Measurements from ENCODE around the gene COL6A1. TPM values are rescaled to one million over a fixed set of nuclear protein-coding genes. Genes with fewer than 3 reads are reported as not detected.

COL6A1 gene
- polyA plus RNA-seq, 2 of the 4 experiments (the other 2 are of a cell fraction), result 3.9 to 18.3 TPM

DNA sequence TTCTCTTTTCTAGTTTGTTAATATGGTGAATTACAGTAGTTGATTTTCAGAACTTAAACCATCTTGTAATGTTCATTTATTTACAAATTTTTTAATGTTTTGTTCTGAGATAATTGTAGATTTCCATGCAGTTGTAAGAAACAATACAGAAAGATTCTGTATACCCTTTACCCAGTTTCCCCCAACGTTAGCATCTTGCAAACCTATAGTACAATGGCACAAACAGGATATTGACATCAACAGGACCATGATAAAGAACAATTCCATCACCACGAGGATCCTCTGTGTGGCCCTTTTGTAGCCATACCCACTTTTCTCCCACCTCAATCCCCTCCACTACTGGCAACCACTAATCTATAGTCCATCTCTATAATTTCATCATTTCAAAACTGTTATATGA is 33.3 kb downstream of the COL6A1 start:
- DNase-seq (ENCODE audit: low read depth in 1 of 2, low spot score in 1 of 2) (no peak), FAIRE-seq (no peak), ATAC-seq (no peak)
- TF ChIP-seq MYC (IDR thresholded peaks at IDR 0.05; ENCODE audit: borderline replicate concordance, low read length) (no peak), NFE2L2 (conservative IDR thresholded peaks at IDR 0.05; ENCODE audit: low read length) (no peak), NR3C1 (IDR thresholded peaks at IDR 0.05) (no peak), KDM1A (IDR thresholded peaks at IDR 0.05; ENCODE audit: low read depth) (no peak), POLR2A (IDR thresholded peaks at IDR 0.05; ENCODE audit: low read length) (no peak), HOXB5 (CRISPR knock-in tag; IDR thresholded peaks at IDR 0.05) (no peak), ZNF302 (CRISPR knock-in tag; IDR thresholded peaks at IDR 0.05) (no peak)
- TF ChIP-seq, protein P1, sequence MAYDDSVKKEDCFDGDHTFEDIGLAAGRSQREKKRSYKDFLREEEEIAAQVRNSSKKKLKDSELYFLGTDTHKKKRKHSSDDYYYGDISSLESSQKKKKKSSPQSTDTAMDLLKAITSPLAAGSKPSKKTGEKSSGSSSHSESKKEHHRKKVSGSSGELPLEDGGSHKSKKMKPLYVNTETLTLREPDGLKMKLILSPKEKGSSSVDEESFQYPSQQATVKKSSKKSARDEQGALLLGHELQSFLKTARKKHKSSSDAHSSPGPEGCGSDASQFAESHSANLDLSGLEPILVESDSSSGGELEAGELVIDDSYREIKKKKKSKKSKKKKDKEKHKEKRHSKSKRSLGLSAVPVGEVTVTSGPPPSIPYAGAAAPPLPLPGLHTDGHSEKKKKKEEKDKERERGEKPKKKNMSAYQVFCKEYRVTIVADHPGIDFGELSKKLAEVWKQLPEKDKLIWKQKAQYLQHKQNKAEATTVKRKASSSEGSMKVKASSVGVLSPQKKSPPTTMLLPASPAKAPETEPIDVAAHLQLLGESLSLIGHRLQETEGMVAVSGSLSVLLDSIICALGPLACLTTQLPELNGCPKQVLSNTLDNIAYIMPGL (CRISPR knock-in tag; IDR thresholded peaks at IDR 0.05; ENCODE audit: borderline replicate concordance), result no peak
- TF ChIP-seq, protein P2, sequence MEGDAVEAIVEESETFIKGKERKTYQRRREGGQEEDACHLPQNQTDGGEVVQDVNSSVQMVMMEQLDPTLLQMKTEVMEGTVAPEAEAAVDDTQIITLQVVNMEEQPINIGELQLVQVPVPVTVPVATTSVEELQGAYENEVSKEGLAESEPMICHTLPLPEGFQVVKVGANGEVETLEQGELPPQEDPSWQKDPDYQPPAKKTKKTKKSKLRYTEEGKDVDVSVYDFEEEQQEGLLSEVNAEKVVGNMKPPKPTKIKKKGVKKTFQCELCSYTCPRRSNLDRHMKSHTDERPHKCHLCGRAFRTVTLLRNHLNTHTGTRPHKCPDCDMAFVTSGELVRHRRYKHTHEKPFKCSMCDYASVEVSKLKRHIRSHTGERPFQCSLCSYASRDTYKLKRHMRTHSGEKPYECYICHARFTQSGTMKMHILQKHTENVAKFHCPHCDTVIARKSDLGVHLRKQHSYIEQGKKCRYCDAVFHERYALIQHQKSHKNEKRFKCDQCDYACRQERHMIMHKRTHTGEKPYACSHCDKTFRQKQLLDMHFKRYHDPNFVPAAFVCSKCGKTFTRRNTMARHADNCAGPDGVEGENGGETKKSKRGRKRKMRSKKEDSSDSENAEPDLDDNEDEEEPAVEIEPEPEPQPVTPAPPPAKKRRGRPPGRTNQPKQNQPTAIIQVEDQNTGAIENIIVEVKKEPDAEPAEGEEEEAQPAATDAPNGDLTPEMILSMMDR (IDR thresholded peaks at IDR 0.05), result no peak
- TF ChIP-seq, protein P3, sequence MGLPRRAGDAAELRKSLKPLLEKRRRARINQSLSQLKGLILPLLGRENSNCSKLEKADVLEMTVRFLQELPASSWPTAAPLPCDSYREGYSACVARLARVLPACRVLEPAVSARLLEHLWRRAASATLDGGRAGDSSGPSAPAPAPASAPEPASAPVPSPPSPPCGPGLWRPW (IDR thresholded peaks at IDR 0.05), result no peak
- TF ChIP-seq, protein P4, sequence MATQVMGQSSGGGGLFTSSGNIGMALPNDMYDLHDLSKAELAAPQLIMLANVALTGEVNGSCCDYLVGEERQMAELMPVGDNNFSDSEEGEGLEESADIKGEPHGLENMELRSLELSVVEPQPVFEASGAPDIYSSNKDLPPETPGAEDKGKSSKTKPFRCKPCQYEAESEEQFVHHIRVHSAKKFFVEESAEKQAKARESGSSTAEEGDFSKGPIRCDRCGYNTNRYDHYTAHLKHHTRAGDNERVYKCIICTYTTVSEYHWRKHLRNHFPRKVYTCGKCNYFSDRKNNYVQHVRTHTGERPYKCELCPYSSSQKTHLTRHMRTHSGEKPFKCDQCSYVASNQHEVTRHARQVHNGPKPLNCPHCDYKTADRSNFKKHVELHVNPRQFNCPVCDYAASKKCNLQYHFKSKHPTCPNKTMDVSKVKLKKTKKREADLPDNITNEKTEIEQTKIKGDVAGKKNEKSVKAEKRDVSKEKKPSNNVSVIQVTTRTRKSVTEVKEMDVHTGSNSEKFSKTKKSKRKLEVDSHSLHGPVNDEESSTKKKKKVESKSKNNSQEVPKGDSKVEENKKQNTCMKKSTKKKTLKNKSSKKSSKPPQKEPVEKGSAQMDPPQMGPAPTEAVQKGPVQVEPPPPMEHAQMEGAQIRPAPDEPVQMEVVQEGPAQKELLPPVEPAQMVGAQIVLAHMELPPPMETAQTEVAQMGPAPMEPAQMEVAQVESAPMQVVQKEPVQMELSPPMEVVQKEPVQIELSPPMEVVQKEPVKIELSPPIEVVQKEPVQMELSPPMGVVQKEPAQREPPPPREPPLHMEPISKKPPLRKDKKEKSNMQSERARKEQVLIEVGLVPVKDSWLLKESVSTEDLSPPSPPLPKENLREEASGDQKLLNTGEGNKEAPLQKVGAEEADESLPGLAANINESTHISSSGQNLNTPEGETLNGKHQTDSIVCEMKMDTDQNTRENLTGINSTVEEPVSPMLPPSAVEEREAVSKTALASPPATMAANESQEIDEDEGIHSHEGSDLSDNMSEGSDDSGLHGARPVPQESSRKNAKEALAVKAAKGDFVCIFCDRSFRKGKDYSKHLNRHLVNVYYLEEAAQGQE (IDR thresholded peaks at IDR 0.05), result no peak
- TF ChIP-seq, protein P5, sequence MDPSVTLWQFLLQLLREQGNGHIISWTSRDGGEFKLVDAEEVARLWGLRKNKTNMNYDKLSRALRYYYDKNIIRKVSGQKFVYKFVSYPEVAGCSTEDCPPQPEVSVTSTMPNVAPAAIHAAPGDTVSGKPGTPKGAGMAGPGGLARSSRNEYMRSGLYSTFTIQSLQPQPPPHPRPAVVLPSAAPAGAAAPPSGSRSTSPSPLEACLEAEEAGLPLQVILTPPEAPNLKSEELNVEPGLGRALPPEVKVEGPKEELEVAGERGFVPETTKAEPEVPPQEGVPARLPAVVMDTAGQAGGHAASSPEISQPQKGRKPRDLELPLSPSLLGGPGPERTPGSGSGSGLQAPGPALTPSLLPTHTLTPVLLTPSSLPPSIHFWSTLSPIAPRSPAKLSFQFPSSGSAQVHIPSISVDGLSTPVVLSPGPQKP (IDR thresholded peaks at IDR 0.05; ENCODE audit: low read depth, low read length), result no peak
- Histone ChIP-seq H3K4me3 (no peak overlapping the region), H3K4me2 (no peak overlapping the region), H3K4me1 (no peaks in the 10 kb centered on the region), H3K27ac (no peak overlapping the region), H3K9me3 (no peaks in the 10 kb centered on the region)
- POLR2A ChIA-PET, result no interaction called here
- CTCF ChIA-PET, result no interaction called here
- WGBS (ENCODE audit: missing lambda C conversion rate), result 0% methylated on average over 2 of the region's 2 CpGs

DNA sequence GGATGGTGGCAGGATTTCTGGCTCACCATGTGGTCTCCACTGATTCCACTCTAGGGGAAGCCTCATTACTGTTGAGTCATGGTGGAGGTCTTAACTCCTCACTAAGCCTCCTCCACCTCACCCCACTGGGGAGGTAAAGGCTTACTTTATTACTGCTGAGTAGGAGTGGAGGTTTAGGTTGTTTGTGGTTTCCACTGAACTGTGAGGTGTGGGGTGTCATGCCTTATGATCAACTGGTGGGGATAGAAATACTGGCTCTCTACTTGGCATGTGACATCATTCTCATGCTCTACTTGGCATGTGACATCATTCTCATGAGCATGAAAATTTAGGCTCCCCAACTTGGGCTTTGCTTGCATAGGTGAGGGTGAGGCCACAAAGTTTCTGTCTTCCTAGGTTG is 35.6 kb downstream of the COL6A1 start:
- Histone ChIP-seq H3K4me3 (no peak overlapping the region), H3K27ac (no peak overlapping the region), H3K4me1 (no peaks in the 10 kb centered on the region), H3K9me3 (no peaks in the 10 kb centered on the region), H3K4me2 (no peak overlapping the region)
- ChIA-PET CTCF (no interaction called here), POLR2A (no interaction called here)
- ATAC-seq (no peak), DNase-seq (ENCODE audit: low read depth in 1 of 2, low spot score in 1 of 2) (no peak), FAIRE-seq (no peak)
- TF ChIP-seq CBX8 (IDR thresholded peaks at IDR 0.05) (no peak), BHLHE40 (IDR thresholded peaks at IDR 0.05; ENCODE audit: low read depth, low read length) (no peak), HEYL (CRISPR knock-in tag; IDR thresholded peaks at IDR 0.05) (no peak), MAZ (IDR thresholded peaks at IDR 0.05; ENCODE audit: borderline replicate concordance, low read depth, low read length) (no peak), ZNF302 (CRISPR knock-in tag; IDR thresholded peaks at IDR 0.05) (no peak), ZC3H11A (IDR thresholded peaks at IDR 0.05) (no peak), TFCP2L1 (CRISPR knock-in tag; IDR thresholded peaks at IDR 0.05) (no peak), KDM5A (IDR thresholded peaks at IDR 0.05) (no peak), RAD21 (conservative IDR thresholded peaks at IDR 0.05 in 1 of 2, IDR thresholded peaks at IDR 0.05 in 1 of 2) (no peak), CHD4 (IDR thresholded peaks at IDR 0.05; ENCODE audit: borderline replicate concordance) (no peak), JUN (IDR thresholded peaks at IDR 0.05) (no peak), EHF (CRISPR knock-in tag; IDR thresholded peaks at IDR 0.05) (no peak)
- TF ChIP-seq, protein P1 (CRISPR knock-in tag; IDR thresholded peaks at IDR 0.05; ENCODE audit: borderline replicate concordance), result no peak
- TF ChIP-seq, protein P4 (IDR thresholded peaks at IDR 0.05), result no peak

Measured in A549 (cell line).